Measurements from ENCODE around the gene DLL3. TPM values are rescaled to one million over a fixed set of nuclear protein-coding genes. Genes with fewer than 3 reads are reported as not detected.

DLL3 gene
- total and polyA plus RNA-seq, 5 experiments from 2014 or later, result 0.22 to 1.9 (median 1.1) TPM

DNA sequence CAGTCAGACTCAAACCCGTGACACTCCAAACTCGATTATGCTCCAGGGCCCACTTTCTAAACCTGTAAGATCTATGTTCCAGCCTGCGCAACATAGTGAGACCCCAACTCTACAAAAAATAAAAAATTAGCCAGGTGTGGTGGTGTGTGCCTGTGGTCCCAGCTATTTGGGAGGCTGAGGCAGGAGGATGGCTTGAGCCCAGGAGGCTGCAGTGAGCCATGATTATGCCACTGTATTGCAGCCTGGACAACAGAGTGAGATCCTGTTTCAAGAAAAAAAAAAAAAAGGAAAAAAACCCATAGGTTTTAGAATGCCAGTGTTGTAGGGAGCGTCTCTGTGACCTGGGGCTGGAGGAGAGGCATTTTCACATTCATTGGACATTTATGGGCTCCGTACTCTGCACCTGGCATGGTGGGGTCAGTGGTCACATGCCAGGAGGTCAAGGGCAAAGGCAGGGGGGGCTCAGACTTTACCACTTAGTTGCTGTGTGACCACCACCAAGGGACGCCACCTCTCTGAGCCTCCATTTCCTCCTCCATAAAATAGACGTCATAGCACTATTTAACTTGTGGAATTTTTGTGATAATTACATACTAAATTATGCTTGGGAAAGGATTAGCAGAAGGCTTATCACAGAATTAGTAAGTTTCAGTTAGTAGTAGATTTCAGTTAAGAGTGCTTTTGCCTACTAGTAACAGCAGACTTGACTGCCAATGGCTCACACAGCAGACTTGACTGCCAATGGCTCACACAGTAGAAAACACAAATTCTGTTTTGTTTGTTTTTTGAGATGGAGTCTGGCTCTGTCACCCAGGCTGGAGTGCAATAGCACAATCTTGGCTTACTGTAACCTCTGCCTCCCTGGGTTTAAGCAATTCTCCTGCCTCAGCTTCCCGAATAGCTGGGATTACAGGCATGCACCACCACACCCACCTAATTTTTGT lies 22.1 kb downstream of the DLL3 start:
- Mint-ChIP-seq H3K36me3 (no peaks in the 10 kb centered on the region), H3K4me1 (peaks cover 5 to 8% (median 6%) of the 10 kb centered on the region in 4 donors), H3K9me3 (no peaks in the 10 kb centered on the region), H3K27ac (no peak overlapping the region), H3K27me3 (peaks cover 10 to 18% (median 13%) of the 10 kb centered on the region in 5 donors), H3K4me3 (no peak overlapping the region)
- POLR2A ChIA-PET, result interaction anchor here (0.5 to 0.7 kb wide), 2 partner anchors 61 to 66 kb away, joined by 3 to 5 read pairs; no protein-coding TSS in a partner anchor
- DNase-seq (no peak), ATAC-seq (no peak)

GRCh38 chr19:39524495-39524894 lies 25.7 kb downstream of the DLL3 start:
- Mint-ChIP-seq H3K36me3 (peaks cover 0 to 9% (median 0%) of the 10 kb centered on the region in 3 donors), H3K27ac (no peak overlapping the region), H3K4me3 (no peak overlapping the region), H3K9me3 (no peaks in the 10 kb centered on the region), H3K27me3 (no peaks in the 10 kb centered on the region), H3K4me1 (peaks cover 0 to 14% (median 4%) of the 10 kb centered on the region in 4 donors)
- ATAC-seq, result no peak
- POLR2A ChIA-PET, result interaction anchor here (0.6 to 1.0 kb wide), 3 partner anchors 9 to 86 kb away, joined by 3 to 4 read pairs (median 4); partner anchors contain the start of gene SELENOV
- no peak for DNase-seq

DNA sequence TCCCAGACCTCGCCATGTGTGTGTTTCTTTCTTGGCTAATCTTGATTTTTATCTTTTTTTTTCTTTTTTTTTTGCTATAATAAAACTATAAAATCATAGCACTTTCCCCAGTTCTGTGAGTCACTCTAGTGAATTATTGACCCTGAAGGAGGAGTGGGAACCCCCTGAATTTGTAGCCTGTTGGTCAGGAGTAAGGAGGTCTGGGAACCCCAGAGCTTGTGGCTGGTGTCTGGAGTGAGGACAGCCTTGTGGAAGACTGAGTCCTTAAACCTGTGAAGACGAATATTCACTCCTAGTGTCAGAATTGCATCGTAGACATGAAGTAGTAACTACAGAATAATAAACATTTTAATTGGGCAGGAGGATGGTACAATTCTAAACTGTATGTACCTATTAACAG lies 26.5 kb downstream of the DLL3 start:
- Mint-ChIP-seq H3K27ac (no peak overlapping the region), H3K4me1 (peaks cover 0 to 21% (median 4%) of the 10 kb centered on the region in 4 donors), H3K36me3 (peaks cover 0 to 9% (median 0%) of the 10 kb centered on the region in 3 donors), H3K9me3 (no peaks in the 10 kb centered on the region), H3K27me3 (no peaks in the 10 kb centered on the region), H3K4me3 (no peak overlapping the region)
- POLR2A ChIA-PET, result interaction anchor here (0.6 kb wide), 1 partner anchor 87 kb away, joined by 4 read pairs; no protein-coding TSS in a partner anchor
- DNase-seq, result no peak
- ATAC-seq, result no peak

DNA sequence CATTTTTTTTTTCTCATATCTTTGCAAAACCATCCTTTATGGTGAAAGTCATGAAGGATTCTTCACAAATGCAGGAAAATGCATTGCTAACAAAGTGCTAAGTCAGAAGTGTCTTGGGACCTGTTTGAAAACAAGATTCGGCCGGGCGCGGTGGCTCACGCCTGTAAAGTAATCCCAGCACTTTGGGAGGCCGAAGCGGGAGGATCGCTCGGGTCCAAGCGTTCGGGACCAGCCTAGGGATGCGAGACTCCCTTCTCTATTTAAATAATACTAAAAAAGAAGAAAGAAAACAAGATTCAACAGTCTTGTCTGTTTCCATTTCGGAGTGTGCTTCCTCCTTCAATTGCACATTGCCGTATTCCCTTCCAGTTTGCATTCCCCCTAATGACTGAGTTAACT lies 33.1 kb downstream of the DLL3 start:
- peaks cover 8 to 48% (median 23%) of the 10 kb centered on the region in 4 donors for H3K4me1 Mint-ChIP-seq
- H3K36me3 Mint-ChIP-seq, result peaks cover 0 to 10% (median 0%) of the 10 kb centered on the region in 3 donors
- peak overlapping the region; percentile 85 to 97 (median 92) for H3K4me3 Mint-ChIP-seq
- H3K9me3 Mint-ChIP-seq, result no peaks in the 10 kb centered on the region
- POLR2A ChIA-PET, result interaction anchor here (0.9 to 1.7 kb wide), 9 partner anchors 57 to 196 kb away, joined by 3 to 10 read pairs (median 5); partner anchors contain the start of genes GMFG, MED29, PAF1 and RPS16
- DNase-seq (no peak), ATAC-seq (no peak)
- peak overlapping the region; percentile 53 to 95 (median 92) for H3K27ac Mint-ChIP-seq
- no peaks in the 10 kb centered on the region for H3K27me3 Mint-ChIP-seq

GRCh38 chr19:39532233-39533002 lies 33.7 kb downstream of the DLL3 start, which contains the start of gene EID2B:
TSS of gene EID2B (minus strand) at chr19:39532852. CDS start at chr19:39532802, 50 bp downstream.
- H3K4me3 Mint-ChIP-seq, result peak within 1 kb of the TSS; percentile 88 to 97 (median 92)
- H3K27ac Mint-ChIP-seq, result peak within 1 kb of the TSS; percentile 83 to 96 (median 94)
- DNase-seq (peak; percentile 90 to 97 (median 95)), ATAC-seq (peak; percentile 90 to 91)
- H3K4me1 Mint-ChIP-seq, result peaks cover 10 to 53% (median 28%) of the 10 kb centered on the region in 4 donors
- peaks cover 0 to 15% (median 0%) of the 10 kb centered on the region in 3 donors for H3K36me3 Mint-ChIP-seq
- H3K27me3 Mint-ChIP-seq, result no peaks in the 10 kb centered on the region
- POLR2A ChIA-PET, result interaction anchor here (0.6 to 1.7 kb wide), 12 partner anchors 35 to 197 kb away, joined by 3 to 10 read pairs (median 4); partner anchors contain the start of genes GMFG, MED29, PAF1 and RPS16
- H3K9me3 Mint-ChIP-seq, result no peaks in the 10 kb centered on the region

DNA sequence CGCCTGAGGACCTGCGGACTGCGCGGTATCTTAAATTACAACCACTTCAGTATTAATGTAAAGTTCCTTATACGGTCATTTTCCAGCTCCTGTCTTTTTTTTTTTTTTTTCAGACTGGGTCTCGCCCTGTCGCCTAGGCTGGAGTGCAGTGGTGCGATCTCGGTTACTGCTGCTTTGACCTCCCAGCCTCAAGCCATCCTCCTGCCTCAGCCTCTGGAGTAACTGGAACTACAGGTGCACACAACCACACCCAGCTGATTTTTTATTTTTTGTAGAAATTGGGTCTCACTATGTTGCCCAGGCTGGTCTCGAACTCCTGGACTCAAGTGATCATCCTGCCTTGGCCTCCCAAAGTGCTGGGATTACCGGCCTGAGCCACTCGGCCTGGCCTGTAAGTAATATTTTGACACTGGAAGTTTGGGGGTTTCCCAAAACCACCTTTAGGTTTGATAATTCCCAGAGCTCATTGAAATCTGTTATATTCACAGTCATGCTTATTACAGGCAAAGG lies 34.3 kb downstream of the DLL3 start:
- Mint-ChIP-seq H3K4me1 (peaks cover 12 to 54% (median 34%) of the 10 kb centered on the region in 4 donors), H3K4me3 (peak overlapping the region; percentile 88 to 97 (median 92)), H3K9me3 (no peaks in the 10 kb centered on the region), H3K36me3 (peaks cover 0 to 14% (median 0%) of the 10 kb centered on the region in 3 donors), H3K27me3 (no peaks in the 10 kb centered on the region), H3K27ac (peak overlapping the region; percentile 83 to 96 (median 94))
- DNase-seq, result no peak
- POLR2A ChIA-PET, result interaction anchor here (0.6 to 1.7 kb wide), 14 partner anchors 12 to 601 kb away, joined by 3 to 10 read pairs (median 4); partner anchors contain the start of genes GMFG, MED29, PAF1 and RPS16
- ATAC-seq, result peak; percentile 20 to 23

DNA sequence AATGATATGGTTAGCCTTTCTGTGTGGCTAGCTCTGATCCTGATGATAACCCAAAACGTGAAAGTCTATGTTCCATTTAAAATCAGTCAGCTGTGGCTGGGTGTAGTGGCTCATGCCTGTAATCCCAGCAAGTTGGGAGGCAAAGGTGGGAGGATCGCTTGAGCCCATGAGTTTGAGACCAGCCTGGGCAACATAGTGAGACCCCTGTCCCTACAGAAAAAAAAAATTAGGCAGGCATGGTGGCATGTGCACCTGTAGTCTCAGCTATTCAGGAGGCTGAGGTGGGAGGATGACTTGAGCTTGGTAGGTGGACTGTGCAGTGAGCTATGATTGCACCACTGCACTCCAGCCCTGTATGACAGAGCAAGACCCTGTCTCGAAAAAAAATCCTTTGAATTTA lies 35.0 kb downstream of the DLL3 start:
- DNase-seq (no peak), ATAC-seq (no peak)
- Mint-ChIP-seq H3K4me3 (no peak overlapping the region), H3K36me3 (peaks cover 0 to 12% (median 0%) of the 10 kb centered on the region in 3 donors), H3K4me1 (peaks cover 16 to 56% (median 38%) of the 10 kb centered on the region in 4 donors), H3K9me3 (no peaks in the 10 kb centered on the region), H3K27me3 (no peaks in the 10 kb centered on the region), H3K27ac (peak overlapping the region in 1 of 10 donors; percentile 35)
- POLR2A ChIA-PET, result interaction anchor here (0.6 to 1.5 kb wide), 6 partner anchors 11 to 192 kb away, joined by 3 to 5 read pairs (median 3); partner anchors contain the start of genes RPS16, SAMD4B and SUPT5H

DNA sequence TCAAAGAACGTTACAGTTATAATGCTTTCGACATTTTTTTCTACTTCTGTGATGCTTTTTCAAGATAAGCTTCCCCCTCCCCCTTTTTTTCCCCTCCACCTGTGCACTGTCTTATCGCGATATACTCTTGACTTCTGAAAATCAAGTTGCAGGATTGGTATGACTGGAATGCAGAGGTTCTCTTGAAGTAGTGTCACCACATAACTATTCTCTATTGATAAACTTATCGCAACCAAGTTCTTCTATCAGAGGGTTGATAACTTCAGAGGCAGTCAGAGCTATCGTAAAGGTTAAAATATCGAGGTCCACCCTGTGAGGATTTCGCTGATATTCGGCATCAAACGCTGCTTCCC lies 40.4 kb downstream of the DLL3 start:
- Mint-ChIP-seq H3K27ac (peak overlapping the region; percentile 71 to 98 (median 96)), H3K36me3 (peaks cover 0 to 12% (median 0%) of the 10 kb centered on the region in 3 donors), H3K4me3 (peak overlapping the region; percentile 85 to 98 (median 93)), H3K4me1 (peaks cover 27 to 77% (median 59%) of the 10 kb centered on the region in 4 donors), H3K9me3 (no peaks in the 10 kb centered on the region), H3K27me3 (peaks cover 0 to 2% (median 0%) of the 10 kb centered on the region in 5 donors)
- ATAC-seq (peak; percentile 1 to 2), DNase-seq (peak in 1 of 10 donors; percentile 10)
- POLR2A ChIA-PET, result interaction anchor here (0.9 to 1.7 kb wide), 3 partner anchors 13 to 104 kb away, joined by 3 to 9 read pairs (median 3); partner anchors contain the start of gene RPS16

- peaks cover 29 to 83% (median 65%) of the 10 kb centered on the region in 4 donors for H3K4me1 Mint-ChIP-seq
- H3K9me3 Mint-ChIP-seq, result no peaks in the 10 kb centered on the region
- ATAC-seq (peak; percentile 84 to 85), DNase-seq (peak; percentile 87 to 96 (median 93))
- peaks cover 0 to 2% (median 0%) of the 10 kb centered on the region in 5 donors for H3K27me3 Mint-ChIP-seq
- POLR2A ChIA-PET, result interaction anchor here (0.5 to 1.7 kb wide), 4 partner anchors 12 to 104 kb away, joined by 3 to 9 read pairs (median 3); partner anchors contain the start of gene RPS16
- H3K27ac Mint-ChIP-seq, result peak within 1 kb of the TSS; percentile 94 to 99 (median 99)
- peaks cover 0 to 12% (median 0%) of the 10 kb centered on the region in 3 donors for H3K36me3 Mint-ChIP-seq
- peak within 1 kb of the TSS; percentile 92 to 98 (median 96) for H3K4me3 Mint-ChIP-seq
Observed at GRCh38 chr19:39539518-39540332, 41.0 kb downstream of the DLL3 start, which contains the start of gene EID2. TSS of gene EID2 (minus strand) at chr19:39540161. CDS start at chr19:39540079, 82 bp downstream.

DNA sequence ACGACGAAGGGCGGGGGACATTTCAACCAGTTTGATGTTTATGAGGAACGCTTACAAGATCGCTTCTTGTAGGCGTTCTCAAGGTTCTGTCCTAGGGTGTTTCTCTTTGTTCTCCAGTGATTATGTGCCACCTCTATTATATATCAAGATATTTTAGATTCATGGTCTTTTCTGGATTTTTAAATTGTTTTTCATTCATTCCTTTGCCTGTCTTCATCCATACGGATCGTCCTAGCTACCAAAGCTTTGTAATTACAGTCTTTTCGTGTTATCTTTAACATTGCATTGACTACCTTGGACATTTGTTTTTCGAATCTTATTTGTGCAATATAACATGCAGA lies 41.6 kb downstream of the DLL3 start:
- POLR2A ChIA-PET, result interaction anchor here (0.5 to 1.7 kb wide), 2 partner anchors 24 to 105 kb away, joined by 3 to 9 read pairs; partner anchors contain the start of gene RPS16
- Mint-ChIP-seq H3K4me1 (peaks cover 29 to 87% (median 68%) of the 10 kb centered on the region in 4 donors), H3K36me3 (peaks cover 0 to 12% (median 0%) of the 10 kb centered on the region in 3 donors), H3K9me3 (no peaks in the 10 kb centered on the region), H3K4me3 (peak overlapping the region; percentile 92 to 98 (median 96)), H3K27ac (peak overlapping the region; percentile 94 to 99 (median 99)), H3K27me3 (peaks cover 0 to 2% (median 0%) of the 10 kb centered on the region in 5 donors)
- DNase-seq (no peak), ATAC-seq (no peak)

All from naive thymus-derived CD8-positive, alpha-beta T cell (primary cell).